HS-5 (cell line): ENCODE measurements around the gene CD4.
A peak's percentile ranks its signal among the peaks of the same experiment; 100 is the strongest.

Experiments used
- DNase-seq: peaks from one replicate; pipeline ENCODE4 v3.0.0-alpha.2; 2012; ENCODE audit warnings: low read depth

Gene CD4

DNA sequence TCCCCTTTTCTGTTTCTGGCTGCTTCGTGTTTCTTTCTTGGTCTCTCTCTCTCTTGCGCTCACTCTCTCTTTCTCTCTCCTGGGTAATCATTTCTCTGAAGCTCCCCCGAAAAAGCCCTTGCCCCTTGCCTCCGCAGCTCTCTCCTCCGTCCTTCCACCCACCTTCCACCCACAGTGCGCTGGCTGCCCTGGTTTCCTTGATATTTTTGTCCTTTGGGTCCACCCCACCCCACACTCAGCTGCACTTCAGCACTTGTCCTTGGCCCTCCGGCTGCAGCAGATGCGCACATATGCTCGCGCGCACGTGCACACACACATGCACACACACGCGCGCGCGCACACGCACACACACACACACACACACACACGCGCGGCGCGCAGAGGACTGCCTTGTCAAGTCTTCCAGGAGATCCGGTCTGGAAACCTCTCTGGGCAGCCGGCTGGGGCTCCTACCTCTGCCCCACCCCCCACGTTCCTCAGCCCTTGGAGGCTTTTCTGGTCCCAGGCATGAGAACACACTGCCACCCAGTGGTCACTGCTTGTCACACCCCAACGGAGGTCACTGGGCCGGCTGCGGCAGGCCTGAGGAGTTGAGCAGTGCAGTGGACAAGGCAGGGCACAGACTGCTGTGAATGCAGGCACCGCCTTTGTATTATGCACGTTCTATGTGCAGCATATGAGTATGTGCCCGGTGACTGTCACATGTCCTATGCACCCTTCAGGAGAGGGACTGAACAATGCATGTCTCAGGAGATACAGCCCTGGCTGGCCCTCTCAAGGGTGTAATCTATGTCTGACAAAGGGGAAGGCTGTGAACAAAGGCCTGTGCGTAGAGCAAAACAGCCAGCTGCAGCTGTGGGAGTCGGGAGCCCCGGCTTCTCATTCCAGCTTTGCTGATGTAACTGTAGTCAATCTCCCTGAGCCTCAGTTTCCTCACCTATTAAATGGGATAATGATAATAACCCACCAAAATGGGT lies 10.5 kb upstream of the CD4 start:
- peak; percentile 72 for DNase-seq

DNA sequence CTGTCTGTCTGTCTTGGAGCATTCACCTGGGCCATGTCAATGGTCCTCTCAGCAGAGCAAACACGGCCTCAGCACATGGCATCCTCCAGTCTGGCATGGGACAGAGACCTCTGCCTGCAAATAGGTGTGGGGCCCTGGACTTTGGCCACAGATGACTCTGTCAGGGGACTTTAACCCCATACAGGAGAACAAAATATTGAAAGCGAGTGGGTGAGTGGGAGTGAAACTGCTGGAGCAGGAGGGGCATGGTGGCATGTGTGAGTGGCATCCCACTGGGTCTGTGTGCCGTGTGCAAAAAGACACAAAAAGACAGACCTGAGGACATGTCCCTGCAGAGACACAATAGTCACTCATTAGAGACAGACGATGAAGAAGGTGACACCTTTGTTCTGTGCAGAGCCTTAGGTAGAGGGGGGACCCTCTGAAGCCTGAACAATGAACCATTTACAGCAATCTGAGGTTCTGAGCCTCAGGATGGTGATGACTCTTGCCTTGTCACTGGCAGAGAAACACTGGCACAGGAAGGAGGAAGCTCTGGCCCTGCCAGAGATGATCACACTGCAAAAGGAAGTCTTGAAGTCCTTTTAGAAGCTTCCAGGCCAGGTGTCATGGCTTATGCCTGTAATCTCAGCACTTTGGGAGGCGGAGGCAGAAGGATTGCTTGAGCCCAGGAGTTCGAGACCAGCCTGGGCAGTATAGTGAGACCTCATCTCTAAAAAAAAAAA lies 9.5 kb upstream of the CD4 start:
- DNase-seq = no peak

DNA sequence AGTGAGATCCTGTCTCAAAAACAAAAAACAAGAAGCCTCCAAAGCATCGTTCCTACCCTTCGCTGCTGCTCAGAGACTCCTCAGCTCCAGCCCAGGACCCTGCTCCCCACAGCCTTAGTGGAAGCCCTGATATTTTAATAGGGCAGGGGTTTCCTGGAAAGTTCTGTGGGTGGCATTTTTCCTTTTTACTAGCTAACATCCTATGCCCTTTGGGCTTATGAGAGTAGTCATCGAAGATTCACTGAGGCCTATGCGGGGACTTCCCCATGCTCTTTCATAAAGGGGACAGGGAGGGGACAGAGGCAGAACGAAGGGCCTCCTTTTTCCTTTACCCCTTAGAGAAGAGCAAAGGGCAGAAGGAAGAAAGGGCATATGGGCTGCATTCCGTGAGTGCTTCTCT lies 8.8 kb upstream of the CD4 start:
- DNase-seq = no peak

DNA sequence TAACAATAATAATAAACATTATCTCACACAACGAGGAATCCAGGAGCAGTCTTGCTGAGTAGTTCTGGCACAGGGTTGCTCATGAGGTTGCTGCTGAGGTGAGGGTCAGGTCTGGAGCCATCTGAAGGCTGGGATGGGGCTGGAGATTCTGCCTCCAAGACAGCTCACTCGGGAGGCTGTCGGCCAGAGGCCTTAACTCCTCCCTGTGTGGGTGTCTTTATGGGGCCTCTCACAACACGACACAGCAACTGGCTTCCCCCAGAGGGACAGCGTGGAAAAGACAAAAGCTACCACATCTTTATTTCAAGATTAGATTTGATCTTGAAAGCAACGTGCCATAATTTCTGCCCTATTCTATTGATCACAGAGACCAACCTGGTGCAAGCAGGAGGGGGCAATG lies 7.2 kb upstream of the CD4 start:
- no peak for DNase-seq

DNA sequence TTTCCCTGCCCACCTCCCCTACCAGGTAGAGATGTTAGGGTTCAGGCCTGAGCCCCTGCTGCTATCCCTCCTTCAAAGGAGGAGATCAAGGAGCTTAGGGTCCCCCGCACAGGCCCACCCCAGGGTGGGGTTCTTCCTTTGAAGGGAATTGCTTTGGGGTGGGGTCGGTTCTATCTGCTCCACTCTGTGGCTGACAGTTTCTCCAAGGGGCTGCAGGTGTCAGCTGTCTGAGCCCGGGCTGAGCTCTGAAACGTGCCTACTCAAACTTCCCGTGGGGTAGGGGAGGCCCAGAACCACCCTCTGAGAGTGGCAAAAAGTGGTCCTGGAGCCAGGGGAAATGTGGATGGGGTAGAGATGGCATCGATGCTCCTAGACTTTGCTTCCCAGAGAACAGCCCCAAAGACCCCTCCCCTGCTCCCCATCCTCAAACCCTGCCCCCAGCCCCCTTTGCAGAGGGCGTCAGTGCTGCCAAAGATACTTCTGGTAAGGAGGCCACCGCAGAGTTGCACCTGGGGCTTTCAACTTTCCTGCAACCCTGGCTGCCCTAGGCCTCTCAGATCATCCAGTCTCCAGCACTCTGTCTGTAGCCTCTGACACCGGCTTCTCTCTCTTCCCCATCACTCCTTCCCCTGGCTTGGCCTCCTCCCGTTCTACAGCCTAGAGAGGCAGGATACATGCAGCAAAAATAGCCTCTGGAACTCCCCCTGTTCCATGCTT lies 6.3 kb upstream of the CD4 start:
- no peak for DNase-seq

DNA sequence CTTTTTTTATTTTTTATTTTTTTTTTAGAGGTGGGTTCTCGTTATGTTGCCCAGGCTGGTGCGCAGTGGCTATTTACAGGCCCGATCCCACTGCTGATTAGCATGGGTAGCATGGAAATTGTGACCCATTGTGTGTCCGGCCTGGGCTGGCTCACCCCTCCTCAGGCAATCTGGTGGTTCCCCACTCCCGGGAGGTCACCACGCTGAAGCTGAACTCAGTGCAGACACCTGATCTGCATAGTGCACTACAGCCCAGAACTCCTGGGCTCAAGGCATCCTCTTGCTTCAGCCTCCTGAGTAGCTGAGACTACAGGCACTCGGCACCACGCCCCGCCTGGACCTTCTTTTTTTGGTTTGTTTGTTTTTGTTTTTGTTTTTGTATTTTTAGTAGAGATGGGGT lies 5.5 kb upstream of the CD4 start:
- DNase-seq = no peak

DNA sequence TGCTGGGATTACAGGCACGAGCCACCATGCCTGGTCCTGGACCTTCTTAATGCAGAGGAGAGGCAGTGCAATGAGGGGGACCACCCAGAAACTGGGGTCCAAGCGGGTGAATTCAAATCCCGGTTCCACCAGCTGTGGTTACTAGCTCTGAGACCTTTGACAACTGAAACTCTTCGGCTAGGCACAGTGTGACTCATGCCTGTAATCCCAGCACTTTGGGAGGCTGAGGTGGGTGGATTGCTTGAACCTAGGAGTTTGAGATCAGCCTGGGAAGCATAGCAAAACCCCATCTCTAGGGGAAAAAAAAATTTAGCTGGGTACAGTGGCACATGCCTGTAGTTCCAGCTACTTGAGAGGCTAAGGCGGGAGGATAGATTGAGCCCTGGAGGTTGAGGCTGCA lies 5.0 kb upstream of the CD4 start:
- DNase-seq = no peak

DNA sequence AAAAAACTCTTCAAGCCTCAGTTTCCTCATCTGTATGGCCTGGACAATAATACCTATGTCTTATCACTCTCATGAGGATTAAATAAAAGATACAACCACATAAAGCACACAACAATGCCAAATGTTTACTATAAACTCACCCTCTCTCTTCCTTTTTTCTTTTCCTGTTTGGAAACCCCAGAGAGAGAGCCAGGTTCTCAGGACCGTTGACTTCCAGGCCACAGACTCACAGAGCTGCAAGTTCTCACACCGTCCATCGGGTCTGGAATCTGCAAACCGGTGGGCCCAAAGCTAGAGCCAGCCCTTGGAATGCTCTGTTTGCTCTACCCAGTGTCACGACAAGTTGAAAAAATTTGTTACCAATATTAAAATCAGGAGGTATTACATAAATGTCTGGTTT lies 4.6 kb upstream of the CD4 start:
- no peak for DNase-seq

DNA sequence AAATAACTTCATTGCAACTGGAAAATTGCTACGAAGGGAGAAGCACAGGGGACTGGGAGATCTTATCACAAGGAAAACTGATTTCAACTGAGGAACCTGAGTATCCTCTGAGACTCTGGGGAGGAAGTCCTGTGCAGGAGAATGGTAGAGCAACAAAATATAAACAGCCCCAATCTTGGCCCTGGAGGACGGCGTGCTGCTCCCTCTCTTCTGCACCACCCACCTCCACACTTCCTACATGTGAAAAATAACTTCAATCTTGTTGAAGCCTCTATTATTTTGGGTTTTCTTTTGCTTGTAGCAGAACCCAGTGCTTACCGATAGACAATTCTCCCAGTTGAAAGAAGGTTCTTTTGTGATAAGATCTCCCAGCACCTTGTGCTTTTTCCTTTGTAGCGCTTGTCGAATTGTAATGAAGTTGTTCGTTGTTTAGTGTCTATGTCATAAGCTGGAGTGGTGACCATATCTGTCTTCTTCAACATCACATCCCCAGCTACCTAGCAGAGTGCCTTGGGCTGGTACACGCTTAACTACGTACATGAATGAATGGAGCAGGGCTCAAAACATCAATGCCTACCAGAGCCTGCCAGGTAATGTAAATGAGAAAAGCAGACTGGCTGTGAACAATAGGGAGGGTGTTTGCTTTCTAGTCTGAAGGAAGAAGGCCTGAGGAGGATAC lies 2.8 kb upstream of the CD4 start:
- DNase-seq = no peak

DNA sequence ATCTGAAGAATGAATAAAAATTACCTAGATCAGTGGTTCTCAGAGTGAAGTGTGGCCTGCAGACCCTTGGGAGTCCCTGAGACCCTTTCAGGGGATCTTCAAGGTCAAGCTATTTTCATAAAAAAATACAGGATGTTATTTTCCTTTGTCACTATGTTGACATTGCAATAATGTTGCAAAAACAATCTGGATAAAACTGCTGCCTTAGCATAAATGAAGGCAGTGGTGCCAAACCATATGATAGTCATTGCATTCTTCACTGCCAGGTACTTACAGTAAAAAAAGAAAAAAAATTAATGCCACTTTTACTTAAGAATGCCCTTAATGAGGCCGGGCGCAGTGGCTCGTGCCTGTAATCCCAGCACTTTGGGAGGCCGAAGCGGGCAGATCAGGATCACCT lies 2.0 kb upstream of the CD4 start:
- no peak for DNase-seq

DNA sequence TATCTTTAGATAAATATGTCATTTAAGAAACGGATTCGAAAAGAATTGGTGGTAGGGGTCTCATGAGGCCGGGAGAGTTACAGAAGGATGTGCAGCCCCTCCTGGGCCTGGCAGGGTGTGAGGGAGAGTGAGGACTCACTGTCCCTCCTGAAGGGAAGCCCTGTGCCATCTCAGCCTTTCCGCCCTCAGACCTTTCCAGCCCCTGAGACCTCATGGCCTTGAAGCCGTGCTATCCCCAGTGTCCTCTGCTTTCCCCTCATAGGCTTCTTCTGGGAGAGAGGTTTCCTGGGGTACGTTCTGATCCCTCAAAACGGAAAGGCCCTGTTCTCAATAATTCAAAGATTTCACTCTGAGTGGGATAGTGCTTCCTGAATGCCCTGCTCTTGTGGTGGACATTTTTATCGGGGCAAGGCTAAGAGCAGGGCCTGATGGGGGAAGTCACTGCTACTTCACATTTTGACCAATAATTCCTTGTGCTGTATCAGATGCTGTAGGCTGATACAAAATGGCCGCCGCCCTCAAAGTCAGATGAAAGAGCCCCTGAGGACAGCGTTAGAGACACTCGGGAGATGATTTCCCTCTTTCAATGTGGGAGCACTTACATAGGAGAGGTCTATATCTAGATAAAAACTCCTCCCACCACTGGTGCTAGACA lies 1.3 kb downstream of the CD4 start:
- DNase-seq = no peak

DNA sequence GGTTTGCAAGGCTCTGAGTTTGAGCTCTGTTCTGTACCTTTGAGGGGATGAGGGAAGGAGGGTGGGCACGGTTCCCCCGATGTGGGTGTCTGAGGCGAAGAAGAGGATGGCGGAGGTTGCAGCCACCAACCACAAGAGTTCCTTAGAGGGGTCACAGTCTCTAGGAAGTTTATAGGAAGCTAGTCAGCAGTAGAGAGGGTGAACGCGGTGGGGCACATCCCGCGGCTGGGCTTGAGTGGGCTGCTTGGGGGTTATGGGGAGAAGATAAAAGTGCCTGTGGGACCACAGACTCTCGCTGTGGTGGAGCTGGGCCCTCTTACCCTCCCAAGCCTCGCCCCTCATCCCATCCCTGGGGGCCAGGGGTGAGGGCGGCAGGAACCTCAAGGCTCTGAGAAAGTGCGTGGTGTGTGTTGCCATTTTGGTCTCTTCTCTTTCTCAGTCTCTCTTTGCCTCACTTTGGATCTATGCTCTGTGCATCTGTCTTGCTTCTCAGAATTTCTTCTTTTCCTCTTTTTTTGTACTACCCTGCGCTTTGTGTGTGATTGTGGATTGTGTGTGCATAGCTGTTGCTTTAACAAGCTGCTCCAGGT lies 2.7 kb downstream of the CD4 start:
- DNase-seq = no peak

DNA sequence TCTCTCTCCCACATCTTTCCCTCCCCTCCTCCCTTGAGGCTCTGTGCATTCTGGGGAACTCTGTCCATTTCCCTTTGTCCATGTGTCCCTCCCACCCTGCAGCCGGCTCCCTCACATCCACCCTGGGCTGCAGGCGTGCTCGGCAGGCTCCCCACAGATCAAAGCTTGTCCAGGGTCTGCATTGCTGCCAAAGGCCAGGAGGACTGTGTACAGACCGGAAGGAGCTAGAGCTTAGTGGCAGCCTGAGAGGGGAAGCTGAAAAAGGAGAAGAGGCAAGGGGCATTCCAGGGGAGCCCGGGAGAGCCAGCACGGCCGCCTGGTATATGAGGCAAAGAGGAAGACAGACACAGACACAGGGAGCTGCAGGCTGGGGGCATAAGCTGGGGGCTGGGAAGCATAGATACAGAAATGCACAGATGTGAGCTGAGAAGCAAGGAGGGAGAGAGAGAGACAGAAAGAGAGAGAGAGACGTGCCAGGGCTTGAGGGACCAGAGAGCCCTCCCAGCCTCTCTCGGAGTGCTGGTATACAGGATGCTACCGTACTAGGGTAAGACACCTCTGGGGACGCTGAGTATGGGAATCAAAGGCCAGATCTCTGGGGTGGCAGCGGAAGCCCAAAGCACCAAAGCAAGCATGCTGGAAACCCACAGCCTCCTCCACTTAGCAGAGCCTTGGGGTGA lies 3.3 kb downstream of the CD4 start:
- DNase-seq = no peak

DNA sequence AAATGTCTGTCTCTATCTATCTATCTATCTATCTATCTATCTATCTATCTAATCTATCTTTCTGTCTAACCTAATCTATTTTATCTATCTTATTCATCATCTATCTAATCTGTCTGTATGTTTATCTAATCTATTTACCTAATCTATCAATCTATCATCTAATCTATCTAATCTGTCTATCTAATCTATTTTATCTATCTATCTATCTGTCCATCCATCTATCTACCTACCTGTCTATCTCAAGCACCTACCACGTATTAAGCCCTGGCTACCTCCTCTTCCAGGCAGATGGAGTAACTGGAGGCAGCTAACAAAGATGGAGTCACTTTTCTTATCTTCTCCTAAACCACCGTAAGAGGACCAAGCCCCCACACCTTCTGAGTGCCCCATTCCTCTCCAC lies 5.8 kb downstream of the CD4 start:
- DNase-seq = no peak

DNA sequence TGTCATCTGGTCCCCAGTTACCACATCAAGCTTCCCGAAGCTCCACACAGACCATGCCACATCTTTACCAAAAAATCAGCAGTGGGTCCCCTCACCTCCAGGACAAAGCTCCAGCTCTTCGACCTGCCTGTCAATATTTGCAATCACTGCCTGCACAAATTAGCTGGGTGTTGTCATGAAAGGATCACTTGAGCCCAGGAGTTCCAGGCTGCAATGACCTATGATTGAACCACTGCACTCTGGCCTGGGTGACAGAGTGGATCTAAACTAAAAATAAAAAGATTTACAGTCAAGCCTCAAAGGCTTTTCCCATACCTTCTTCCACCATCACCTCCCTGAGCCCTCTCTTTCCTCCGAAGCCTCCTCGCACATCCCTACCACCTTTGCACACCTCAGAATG lies 7.2 kb downstream of the CD4 start:
- DNase-seq = no peak

DNA sequence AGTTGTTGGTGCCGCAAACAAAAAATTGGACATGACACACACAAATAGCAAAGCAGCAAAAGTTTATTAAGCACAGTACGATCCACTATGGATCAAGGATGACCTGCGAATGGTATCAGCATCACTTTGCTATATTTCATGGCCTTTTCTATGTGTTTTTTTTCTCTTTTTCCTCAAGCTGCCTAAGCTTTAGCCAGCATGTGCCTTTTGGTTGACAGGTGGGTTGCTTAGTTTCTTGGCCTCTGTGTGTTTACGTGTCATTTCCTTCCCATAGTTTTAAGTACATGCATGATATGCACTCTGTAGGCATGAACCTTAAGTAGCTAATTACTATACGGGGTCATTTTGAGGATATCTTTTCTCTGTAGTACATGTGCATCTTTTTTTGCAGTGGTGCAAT lies 9.8 kb downstream of the CD4 start:
- no peak for DNase-seq

DNA sequence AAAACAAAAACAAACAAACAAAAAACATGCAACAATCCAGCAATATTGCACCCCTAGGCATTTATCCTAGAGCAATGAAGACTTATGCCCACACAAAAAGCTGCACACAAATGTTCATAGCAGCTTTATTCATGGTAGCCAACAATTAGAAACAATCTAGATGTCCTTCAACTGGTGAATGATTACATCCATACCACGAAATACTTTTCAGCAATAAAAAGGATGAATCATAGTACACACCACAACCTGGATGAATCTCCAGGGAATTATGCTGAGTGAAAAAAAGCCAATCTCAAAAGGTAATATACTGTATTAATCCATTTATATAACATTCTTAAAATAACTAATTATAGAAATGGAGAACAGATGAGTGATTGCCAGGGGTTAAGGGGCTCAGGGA lies 17.8 kb downstream of the CD4 start:
- DNase-seq = no peak

DNA sequence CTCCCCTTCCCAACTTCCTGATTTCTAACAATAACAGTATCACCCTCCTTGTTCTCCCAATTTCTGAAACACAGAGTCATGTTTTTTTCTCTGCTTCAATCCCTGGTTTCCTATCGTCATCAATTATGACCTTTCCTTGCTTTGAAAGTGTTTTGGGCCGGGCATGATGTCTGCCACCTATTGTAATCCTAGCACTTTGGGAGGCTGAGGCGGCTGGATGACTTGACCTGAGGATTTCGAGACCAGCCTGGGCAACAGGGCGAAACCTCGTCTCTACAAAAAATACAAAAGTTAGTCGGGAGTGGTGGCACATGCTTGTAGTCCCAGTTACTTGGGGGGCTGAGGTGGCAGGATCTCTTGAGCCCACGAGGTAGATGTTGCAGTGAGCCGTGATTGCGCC lies 19.7 kb downstream of the CD4 start:
- no peak for DNase-seq

DNA sequence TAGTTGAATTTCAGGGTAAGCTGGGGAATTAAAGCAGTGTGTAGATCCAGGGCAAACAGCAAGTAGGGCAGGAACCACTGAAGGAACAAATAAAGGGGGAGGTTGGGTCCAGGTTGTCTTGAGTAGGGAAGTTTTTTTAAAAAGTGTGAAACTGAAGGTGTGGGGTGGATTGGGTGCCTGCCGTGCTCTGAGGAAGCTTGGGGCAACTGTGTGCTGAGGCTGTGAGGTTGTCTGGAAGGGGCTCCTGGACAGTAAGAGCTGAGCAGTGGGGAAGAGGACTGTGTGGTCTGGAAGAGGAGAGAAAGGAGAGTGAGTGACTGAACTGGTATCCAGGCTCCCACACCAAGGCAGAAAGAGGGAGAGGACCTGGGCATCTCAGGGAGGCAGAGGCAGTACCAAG lies 21.4 kb downstream of the CD4 start:
- DNase-seq = no peak

DNA sequence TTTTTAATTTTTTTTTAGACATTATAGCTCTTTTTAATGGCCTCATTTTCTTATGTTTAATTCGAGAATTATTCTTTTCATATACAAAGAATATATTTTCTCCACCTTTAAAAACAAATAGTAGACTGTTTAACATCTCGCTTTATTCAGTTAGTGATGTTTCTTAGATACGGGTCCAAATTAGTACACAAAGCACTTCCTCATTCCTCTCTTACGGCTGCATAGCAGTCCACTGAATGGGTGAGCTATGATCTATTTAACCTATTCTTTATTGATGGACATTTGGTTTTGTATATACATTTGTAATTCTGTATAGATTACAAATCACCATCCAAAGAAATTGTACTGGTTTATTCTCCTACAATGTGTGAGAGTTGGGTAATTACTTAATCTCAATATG lies 24.0 kb downstream of the CD4 start:
- no peak for DNase-seq

DNA sequence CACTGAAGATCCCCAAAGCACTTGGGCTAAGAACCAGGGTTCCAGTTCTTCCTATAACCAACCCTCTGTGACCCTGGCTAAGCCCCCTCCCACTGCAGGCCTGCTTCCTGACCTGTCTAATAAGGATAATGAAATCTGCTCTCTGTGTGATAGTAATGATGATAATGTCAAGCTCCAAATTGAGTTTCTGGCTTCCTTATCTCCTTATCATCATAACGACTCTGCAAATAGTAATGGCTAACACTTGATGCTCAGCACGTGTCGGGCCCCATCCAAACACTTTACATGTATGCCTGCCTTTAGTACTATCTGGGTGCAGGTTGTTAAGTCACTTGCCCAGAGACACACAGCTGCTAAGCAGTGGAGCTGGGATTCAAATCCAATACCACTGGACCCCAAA lies 27.3 kb downstream of the CD4 start:
- DNase-seq = no peak
